Left ventricle myocardium inferior (tissue), 1 donor: ENCODE data around the gene KATNB1. TPM values are rescaled to one million over a fixed set of nuclear protein-coding genes. Genes with fewer than 3 reads are reported as not detected.

Source experiments
- DNase-seq: peaks from one replicate; pipeline ENCODE4 v3.0.0-alpha.2; 2020
- H3K27ac ChIP-seq: fragments of 200-600 bp; replicated peaks from 2 replicates; pipeline ENCODE4 v1.8.0; 2021
- H3K27me3 ChIP-seq: fragments of 200-600 bp; 2 replicates; pipeline ENCODE4 v1.8.0; 2021; ENCODE audit warnings: low read depth
- H3K36me3 ChIP-seq: fragments of 200-600 bp; 2 replicates; pipeline ENCODE4 v1.8.0; 2021
- H3K4me1 ChIP-seq: fragments of 200-600 bp; 2 replicates; pipeline ENCODE4 v1.8.0; 2021
- H3K4me3 ChIP-seq: fragments of 200-600 bp; 2 replicates; pipeline ENCODE4 v1.8.0; 2021; ENCODE audit warnings: mild to moderate bottlenecking, moderate library complexity
- H3K9me3 ChIP-seq: fragments of 200-600 bp; replicated peaks from 2 replicates; pipeline ENCODE4 v1.8.0; 2021
- intact Hi-C: fragments of 100-400 bp; cut with micrococcal nuclease; formaldehyde crosslinking; loops from one replicate; pipeline ENCODE4 v1.11.0; 2022
- total RNA-seq: library from RNA; stranded (reverse); fragmentation: NEBNext Ultra II Directional; extraction: Animal tissue kit (Norgen Biotek cat#: 25700); gene quantifications from one replicate; pipeline ENCODE4 v1.2.1, GENCODE V29; 2021
- TF ChIP-seq, protein P1 (sequence below): fragments of 200-600 bp; IDR thresholded peaks from 2 replicates; pipeline ENCODE4 v1.8.0; 2021; ENCODE audit warnings: antibody characterized with exemption, mild to moderate bottlenecking, borderline replicate concordance
- donor health status: DM: no; HTN: yes; CAD: no; lungs with severe emphysema.

KATNB1 gene
- total RNA-seq, 1 donor from 2014 or later: 11.2 TPM

DNA sequence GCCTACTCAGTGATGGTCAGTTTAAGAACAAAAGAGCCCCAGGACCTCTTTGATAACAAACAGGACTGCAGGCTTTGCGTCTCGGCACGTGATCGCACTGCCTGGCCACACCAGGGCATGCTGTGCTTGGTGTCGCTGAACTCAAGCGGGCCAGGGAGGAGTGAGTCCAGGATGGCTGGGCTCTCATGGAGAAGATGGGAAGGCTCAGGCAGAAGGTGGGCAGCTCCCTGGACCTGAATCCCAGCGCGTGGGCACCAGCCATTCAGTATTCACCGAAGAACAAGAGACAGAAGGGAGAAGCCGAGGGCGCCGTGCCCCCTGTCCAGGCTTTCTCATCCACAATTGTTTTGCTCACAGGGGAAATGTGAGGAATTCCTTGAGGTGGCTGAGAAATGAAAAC is 11.9 kb downstream of the KATNB1 start:
- H3K9me3 ChIP-seq: no peaks in the 10 kb centered on the region
- H3K27ac ChIP-seq: no peak overlapping the region
- peaks cover 2% of the 10 kb centered on the region for H3K4me1 ChIP-seq
- intact Hi-C loops: no loop called here
- no peaks in the 10 kb centered on the region for H3K27me3 ChIP-seq
- no peak for DNase-seq
- H3K36me3 ChIP-seq: peaks cover 17% of the 10 kb centered on the region
- H3K4me3 ChIP-seq: no peak overlapping the region
- TF ChIP-seq, protein P1, sequence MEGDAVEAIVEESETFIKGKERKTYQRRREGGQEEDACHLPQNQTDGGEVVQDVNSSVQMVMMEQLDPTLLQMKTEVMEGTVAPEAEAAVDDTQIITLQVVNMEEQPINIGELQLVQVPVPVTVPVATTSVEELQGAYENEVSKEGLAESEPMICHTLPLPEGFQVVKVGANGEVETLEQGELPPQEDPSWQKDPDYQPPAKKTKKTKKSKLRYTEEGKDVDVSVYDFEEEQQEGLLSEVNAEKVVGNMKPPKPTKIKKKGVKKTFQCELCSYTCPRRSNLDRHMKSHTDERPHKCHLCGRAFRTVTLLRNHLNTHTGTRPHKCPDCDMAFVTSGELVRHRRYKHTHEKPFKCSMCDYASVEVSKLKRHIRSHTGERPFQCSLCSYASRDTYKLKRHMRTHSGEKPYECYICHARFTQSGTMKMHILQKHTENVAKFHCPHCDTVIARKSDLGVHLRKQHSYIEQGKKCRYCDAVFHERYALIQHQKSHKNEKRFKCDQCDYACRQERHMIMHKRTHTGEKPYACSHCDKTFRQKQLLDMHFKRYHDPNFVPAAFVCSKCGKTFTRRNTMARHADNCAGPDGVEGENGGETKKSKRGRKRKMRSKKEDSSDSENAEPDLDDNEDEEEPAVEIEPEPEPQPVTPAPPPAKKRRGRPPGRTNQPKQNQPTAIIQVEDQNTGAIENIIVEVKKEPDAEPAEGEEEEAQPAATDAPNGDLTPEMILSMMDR: no peak

GRCh38 chr16:57747996-57748395 is 12.4 kb downstream of the KATNB1 start:
- no peak for DNase-seq
- H3K36me3 ChIP-seq: peaks cover 22% of the 10 kb centered on the region

GRCh38 chr16:57748596-57748995 is 13.0 kb downstream of the KATNB1 start:
- H3K9me3 ChIP-seq: no peaks in the 10 kb centered on the region
- DNase-seq: no peak
- H3K36me3 ChIP-seq: peaks cover 28% of the 10 kb centered on the region
- no peak overlapping the region for H3K4me3 ChIP-seq
- TF ChIP-seq, protein P1: no peak
- H3K4me1 ChIP-seq: no peaks in the 10 kb centered on the region
- no peak overlapping the region for H3K27ac ChIP-seq
- H3K27me3 ChIP-seq: no peaks in the 10 kb centered on the region
- intact Hi-C loops: no loop called here

More at GRCh38 chr16:57747996-57748395, 12.4 kb downstream of the KATNB1 start:
- Histone ChIP-seq H3K27ac (no peak overlapping the region), H3K4me3 (no peak overlapping the region), H3K27me3 (no peaks in the 10 kb centered on the region), H3K4me1 (no peaks in the 10 kb centered on the region), H3K9me3 (no peaks in the 10 kb centered on the region)
- TF ChIP-seq, protein P1: no peak
- intact Hi-C loops: no loop called here

DNA sequence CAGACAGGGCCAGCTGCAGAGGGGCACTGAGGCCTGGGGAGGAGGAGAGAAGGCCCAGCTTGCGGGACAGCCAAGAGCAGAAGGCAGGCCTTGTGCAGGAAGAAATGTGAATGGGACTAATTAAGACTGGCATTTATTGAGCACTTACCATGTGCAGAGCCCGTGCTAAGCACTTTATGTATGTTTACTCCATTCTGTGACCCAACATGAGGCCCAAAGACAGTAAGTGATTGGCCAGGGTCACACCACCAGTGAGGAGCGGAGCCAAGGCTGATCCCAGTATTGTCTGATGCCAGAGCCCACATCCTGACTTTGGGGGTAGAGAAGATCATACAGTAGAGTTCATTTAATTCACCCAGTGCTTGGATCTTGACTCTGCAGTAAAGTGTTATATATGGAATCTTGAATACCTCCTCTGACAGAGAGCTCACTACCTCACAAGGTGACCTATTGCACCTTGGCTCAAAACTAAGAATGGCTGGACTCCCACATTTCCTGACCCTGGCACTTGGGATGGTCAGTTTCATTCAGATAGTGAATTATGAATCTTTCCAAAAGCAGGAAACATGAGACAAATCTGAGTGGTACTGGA is 13.6 kb downstream of the KATNB1 start:
- Histone ChIP-seq H3K27ac (no peak overlapping the region), H3K36me3 (peaks cover 30% of the 10 kb centered on the region), H3K4me3 (no peak overlapping the region), H3K27me3 (no peaks in the 10 kb centered on the region), H3K9me3 (no peaks in the 10 kb centered on the region), H3K4me1 (no peaks in the 10 kb centered on the region)
- intact Hi-C loops: no loop called here
- TF ChIP-seq, protein P1: no peak
- no peak for DNase-seq

DNA sequence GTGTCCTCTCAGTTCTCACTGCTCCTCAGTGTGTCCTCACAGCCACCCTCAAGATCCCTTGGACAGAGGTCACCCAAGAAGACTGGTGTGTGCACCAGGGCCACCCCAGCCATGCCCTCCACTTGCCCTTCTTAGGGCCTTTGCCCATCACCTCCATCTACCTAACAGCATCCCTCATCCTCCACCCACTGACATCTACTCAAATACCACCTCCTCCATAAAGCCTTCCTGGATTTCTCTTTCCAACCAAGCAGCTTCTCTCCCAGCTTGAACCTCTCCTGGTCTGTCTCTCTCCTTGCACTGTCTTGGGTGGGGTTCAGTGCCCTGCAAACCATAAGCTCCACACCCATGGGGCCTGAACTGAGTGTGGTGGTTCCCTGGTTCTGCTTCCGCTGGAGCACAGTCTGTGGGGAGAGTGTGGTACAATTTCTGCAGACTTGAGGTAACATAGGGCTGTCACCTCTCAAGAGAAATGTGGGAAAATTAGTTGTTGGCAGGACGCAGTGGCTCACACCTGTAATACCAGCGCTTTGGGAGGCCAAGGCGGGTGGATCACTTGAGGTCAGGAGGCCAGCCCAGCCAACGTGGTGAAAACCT is 14.4 kb downstream of the KATNB1 start:
- H3K9me3 ChIP-seq: no peaks in the 10 kb centered on the region
- no peaks in the 10 kb centered on the region for H3K4me1 ChIP-seq
- H3K27ac ChIP-seq: no peak overlapping the region
- TF ChIP-seq, protein P1: no peak
- intact Hi-C loops: no loop called here
- no peak for DNase-seq
- peaks cover 30% of the 10 kb centered on the region for H3K36me3 ChIP-seq
- H3K27me3 ChIP-seq: no peaks in the 10 kb centered on the region
- no peak overlapping the region for H3K4me3 ChIP-seq
